HCT116 (cell line): Measurements from ENCODE around the gene TMC1. TPM values are rescaled to one million over a fixed set of nuclear protein-coding genes. Genes with fewer than 3 reads are reported as not detected.

Experiments used
- ATAC-seq: fragments of 200-7000 bp; cut with Tn5 transposase; 2 replicates; pipeline ENCODE4 v1.9.1; 2020; ENCODE audit warnings: mild to moderate bottlenecking, moderate library complexity
- BruUV-seq: library from RNA; stranded (reverse); fragments of 400-500 nt; replicated peaks from 2 replicates; lab custom pipeline; 2021; lab: Mats Ljungman, UMichigan
- CTCF ChIA-PET: fragments of 300-600 bp; sonication (Branson Sonifier 250); formaldehyde crosslinking; loops from one replicate; lab custom pipeline; 2021; ENCODE audit warnings: antibody characterized with exemption; lab: Charles Lee
- POLR2A ChIA-PET: fragments of 300-600, 350-600 bp; sonication (Branson Sonifier 250); formaldehyde crosslinking; loops from one replicate; lab custom pipeline; 2021; ENCODE audit warnings: antibody characterized with exemption; lab: Charles Lee
- RAD21 ChIA-PET, 2 experiments: fragments of 300-600 bp; sonication (Branson Sonifier 250); formaldehyde crosslinking; loops; one replicate each; lab custom pipeline; 2023; ENCODE audit warnings: low total read pairs in 2 of 2; ENCODE audit not compliant: uncharacterized antibody in 2 of 2, unreplicated experiment in 2 of 2, low non-redundant PET in 1 of 2; lab: Charles Lee
- DNase-seq: peaks from one replicate; pipeline ENCODE4 v3.0.0-alpha.2; 2010; ENCODE audit warnings: low read depth, low spot score
- H2AFZ ChIP-seq: fragments of 200-600 bp; shearing (Covaris generic), sonication (generic); 2 replicates; pipeline ENCODE4 v1.6.1; 2017; ENCODE audit warnings: low read depth, mixed run types, mixed read lengths, antibody characterized with exemption, low read length; ENCODE audit not compliant: poor library complexity, severe bottlenecking
- H3K27ac ChIP-seq: 2 replicates; pipeline ENCODE4 v1.5.1; 2012; ENCODE audit warnings: low read depth, low read length
- H3K27me3 ChIP-seq: fragments of 200-600 bp; sonication (generic); 2 replicates; pipeline ENCODE4 v1.6.1; 2016; ENCODE audit warnings: mixed run types, low read length, mixed read lengths; ENCODE audit not compliant: insufficient read depth
- H3K36me3 ChIP-seq, 2 experiments: fragments of 200-500 bp in 1 of 2; fragments of 200-600 bp in 1 of 2; sonication (Bioruptor generic) in 1 of 2; sonication (generic) in 1 of 2; 2 replicates each; pipeline versions ENCODE4 v1.5.1 to v1.6.1; 2014 to 2016; ENCODE audit warnings: low read length in 2 of 2, inconsistent platforms in 1 of 2, mixed read lengths in 1 of 2, mixed run types in 1 of 2; ENCODE audit not compliant: insufficient read depth in 2 of 2, control insufficient read depth in 1 of 2
- H3K4me1 ChIP-seq, 2 experiments: fragments of 200-600 bp in 1 of 2; sonication (generic) in 1 of 2; 2 replicates each; pipeline versions ENCODE4 v1.5.1 to v1.6.1; 2012 to 2017; ENCODE audit warnings: low read length in 2 of 2, inconsistent platforms in 1 of 2, mild to moderate bottlenecking in 1 of 2, mixed read lengths in 1 of 2, mixed run types in 1 of 2, moderate library complexity in 1 of 2; ENCODE audit not compliant: insufficient read depth in 2 of 2, control insufficient read depth in 1 of 2
- H3K4me2 ChIP-seq: fragments of 200-600 bp; sonication (generic); 2 replicates; pipeline ENCODE4 v1.6.1; 2017; ENCODE audit warnings: mixed run types, low read length, mixed read lengths
- H3K4me3 ChIP-seq, 2 experiments: fragments of 200-600 bp in 1 of 2; sonication (generic) in 1 of 2; replicated peaks in 1 of 2; 2 replicates each; pipeline ENCODE4 v1.5.1; 2011 to 2016; ENCODE audit warnings: low read length in 2 of 2, control low read depth in 1 of 2, low read depth in 1 of 2, mild to moderate bottlenecking in 1 of 2, mixed read lengths in 1 of 2, mixed run types in 1 of 2
- H3K79me2 ChIP-seq: fragments of 200-600 bp; sonication (generic); 2 replicates; pipeline ENCODE4 v1.6.1; 2017; ENCODE audit warnings: mild to moderate bottlenecking, mixed run types, low read length, moderate library complexity, mixed read lengths; ENCODE audit not compliant: insufficient read depth
- H3K9ac ChIP-seq: fragments of 200-600 bp; sonication (generic); 2 replicates; pipeline ENCODE4 v1.6.1; 2016; ENCODE audit warnings: low read length, mixed read lengths
- H3K9me2 ChIP-seq: fragments of 200-600 bp; sonication (generic), shearing (Covaris generic); 2 replicates; pipeline ENCODE4 v1.6.1; 2017; ENCODE audit warnings: mixed run types, mild to moderate bottlenecking, moderate library complexity; ENCODE audit not compliant: insufficient read depth
- H3K9me3 ChIP-seq, 2 experiments: fragments of 200-500 bp in 1 of 2; fragments of 200-600 bp in 1 of 2; sonication (Bioruptor generic) in 1 of 2; sonication (generic) in 1 of 2; 2 replicates each; pipeline ENCODE4 v1.6.1; 2014 to 2017; ENCODE audit warnings: low read length in 2 of 2, mixed read lengths in 2 of 2, inconsistent platforms in 1 of 2, low read depth in 1 of 2, mild to moderate bottlenecking in 1 of 2, mixed run types in 1 of 2, moderate library complexity in 1 of 2; ENCODE audit not compliant: control insufficient read depth in 1 of 2, insufficient read depth in 1 of 2
- H4K20me1 ChIP-seq: fragments of 200-600 bp; sonication (generic), shearing (Covaris generic); 2 replicates; pipeline ENCODE4 v1.6.1; 2017; ENCODE audit warnings: mixed run types, mild to moderate bottlenecking, moderate library complexity; ENCODE audit not compliant: insufficient read depth
- CEBPB ChIP-seq: IDR thresholded peaks from 2 replicates; pipeline ENCODE4 v1.6.1; 2012; ENCODE audit warnings: low read depth
- ELF1 ChIP-seq: IDR thresholded peaks from 2 replicates; pipeline ENCODE4 v1.6.1; 2012; ENCODE audit warnings: low read depth, borderline replicate concordance
- EZH2 ChIP-seq: fragments of 200-600 bp; sonication (generic); IDR thresholded peaks from 2 replicates; pipeline ENCODE4 v1.6.1; 2017; ENCODE audit warnings: antibody characterized with exemption, mixed run types
- JUND ChIP-seq: IDR thresholded peaks from 2 replicates; pipeline ENCODE4 v1.6.1; 2012
- POLR2A ChIP-seq: IDR thresholded peaks from 2 replicates; pipeline ENCODE4 v1.7.0; 2011; ENCODE audit warnings: borderline replicate concordance; ENCODE audit not compliant: insufficient read depth, insufficient read length; ENCODE audit errors: extremely low read depth
- SIN3A ChIP-seq: IDR thresholded peaks from 2 replicates; pipeline ENCODE4 v1.6.1; 2012; ENCODE audit warnings: low read depth
- SP1 ChIP-seq: IDR thresholded peaks from 2 replicates; pipeline ENCODE4 v1.6.1; 2012; ENCODE audit warnings: low read depth
- SRF ChIP-seq: IDR thresholded peaks from 2 replicates; pipeline ENCODE4 v1.6.1; 2012; ENCODE audit warnings: low read depth
- TCF7L2 ChIP-seq: IDR thresholded peaks from 2 replicates; pipeline ENCODE4 v1.7.0; 2011; ENCODE audit warnings: borderline replicate concordance, inconsistent platforms; ENCODE audit not compliant: insufficient read depth, insufficient read length; ENCODE audit errors: extremely low read depth
- ZFX ChIP-seq: fragments of 450-650 bp; IDR thresholded peaks from 2 replicates; pipeline ENCODE4 v1.6.1; 2017
- ZNF274 ChIP-seq: fragments of 200-500 bp; sonication (Bioruptor generic); IDR thresholded peaks from 2 replicates; pipeline ENCODE4 v1.6.1; 2014; ENCODE audit warnings: mild to moderate bottlenecking, low read depth, low read length, inconsistent platforms
- intact Hi-C: fragments of 100-400 bp; cut with micrococcal nuclease; formaldehyde crosslinking; loops from 2 replicates; pipeline ENCODE4 v1.10.0; 2022
- total RNA-seq: library from RNA; stranded (reverse); gene quantifications from one replicate; pipeline ENCODE4 v1.2.1, GENCODE V29; 2021; ENCODE audit not compliant: unreplicated experiment
- TF ChIP-seq, protein P1 (sequence below): IDR thresholded peaks from 2 replicates; pipeline ENCODE4 v1.6.1; 2012
- TF ChIP-seq, protein P2 (sequence below), 3 experiments: fragments of 200-600 bp in 1 of 3; sonication (generic) in 1 of 3; IDR thresholded peaks in 2 of 3; conservative IDR thresholded peaks in 1 of 3; 2 replicates each; pipeline ENCODE4 v1.5.1; 2012 to 2017; ENCODE audit warnings: low read depth in 2 of 3, low read length in 2 of 3, antibody characterized with exemption in 1 of 3, borderline replicate concordance in 1 of 3, control low read depth in 1 of 3, mild to moderate bottlenecking in 1 of 3, mixed read lengths in 1 of 3, mixed run types in 1 of 3, moderate library complexity in 1 of 3; ENCODE audit not compliant: insufficient read depth in 1 of 3

TMC1 gene
- total RNA-seq, 1 experiment from 2014 or later, result 0.57 TPM

DNA sequence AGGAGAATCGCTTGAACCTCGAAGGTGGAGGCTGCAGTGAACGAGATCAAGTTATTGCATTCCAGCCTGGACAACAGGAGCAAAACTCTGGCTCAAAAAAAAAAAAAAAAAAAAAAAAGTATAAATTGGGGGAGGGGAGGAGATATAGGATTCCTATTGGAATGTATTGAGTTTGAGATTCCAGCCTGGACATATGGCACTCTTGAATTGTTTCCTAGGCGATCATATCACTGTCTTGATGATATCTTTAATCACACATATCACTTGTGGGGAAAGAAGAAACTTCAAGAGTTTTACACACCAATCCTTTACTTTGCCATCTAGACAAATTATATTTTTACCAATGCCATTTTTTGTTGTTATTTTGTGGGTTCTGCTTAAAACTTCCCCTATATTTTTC is 42.4 kb downstream of the TMC1 start:
- ChIA-PET CTCF (no interaction called here), POLR2A (interaction anchor here (1.6 kb wide), 1 partner anchor 14 kb away, joined by 3 read pairs; no protein-coding TSS in a partner anchor), RAD21 (no interaction called here)
- TF ChIP-seq JUND (no peak), EZH2 (no peak), SIN3A (no peak), ZNF274 (no peak), SRF (no peak), SP1 (no peak), ELF1 (no peak), TCF7L2 (no peak), CEBPB (no peak), POLR2A (no peak), ZFX (no peak)
- TF ChIP-seq, protein P1, sequence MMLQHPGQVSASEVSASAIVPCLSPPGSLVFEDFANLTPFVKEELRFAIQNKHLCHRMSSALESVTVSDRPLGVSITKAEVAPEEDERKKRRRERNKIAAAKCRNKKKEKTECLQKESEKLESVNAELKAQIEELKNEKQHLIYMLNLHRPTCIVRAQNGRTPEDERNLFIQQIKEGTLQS, result no peak
- TF ChIP-seq, protein P2, sequence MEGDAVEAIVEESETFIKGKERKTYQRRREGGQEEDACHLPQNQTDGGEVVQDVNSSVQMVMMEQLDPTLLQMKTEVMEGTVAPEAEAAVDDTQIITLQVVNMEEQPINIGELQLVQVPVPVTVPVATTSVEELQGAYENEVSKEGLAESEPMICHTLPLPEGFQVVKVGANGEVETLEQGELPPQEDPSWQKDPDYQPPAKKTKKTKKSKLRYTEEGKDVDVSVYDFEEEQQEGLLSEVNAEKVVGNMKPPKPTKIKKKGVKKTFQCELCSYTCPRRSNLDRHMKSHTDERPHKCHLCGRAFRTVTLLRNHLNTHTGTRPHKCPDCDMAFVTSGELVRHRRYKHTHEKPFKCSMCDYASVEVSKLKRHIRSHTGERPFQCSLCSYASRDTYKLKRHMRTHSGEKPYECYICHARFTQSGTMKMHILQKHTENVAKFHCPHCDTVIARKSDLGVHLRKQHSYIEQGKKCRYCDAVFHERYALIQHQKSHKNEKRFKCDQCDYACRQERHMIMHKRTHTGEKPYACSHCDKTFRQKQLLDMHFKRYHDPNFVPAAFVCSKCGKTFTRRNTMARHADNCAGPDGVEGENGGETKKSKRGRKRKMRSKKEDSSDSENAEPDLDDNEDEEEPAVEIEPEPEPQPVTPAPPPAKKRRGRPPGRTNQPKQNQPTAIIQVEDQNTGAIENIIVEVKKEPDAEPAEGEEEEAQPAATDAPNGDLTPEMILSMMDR (IDR thresholded peaks at IDR 0.05 in 2 of 3, conservative IDR thresholded peaks at IDR 0.05 in 1 of 3; ENCODE audit: borderline replicate concordance in 1 of 3, insufficient read depth in 1 of 3, low read depth in 2 of 3, low read length in 2 of 3), result no peak
- H3K4me1 ChIP-seq, result no peaks in the 10 kb centered on the region
- H3K9me3 ChIP-seq, result no peaks in the 10 kb centered on the region
- no peaks in the 10 kb centered on the region for H3K9me2 ChIP-seq
- DNase-seq (no peak), ATAC-seq (no peak)
- no TSS peak for BruUV-seq
- H4K20me1 ChIP-seq, result no peaks in the 10 kb centered on the region
- H3K27me3 ChIP-seq, result no peaks in the 10 kb centered on the region
- no peaks in the 10 kb centered on the region for H3K79me2 ChIP-seq
- H3K9ac ChIP-seq, result no peak overlapping the region
- H3K27ac ChIP-seq, result no peak overlapping the region
- H3K4me3 ChIP-seq, result no peak overlapping the region
- no peaks in the 10 kb centered on the region for H3K36me3 ChIP-seq
- no peak overlapping the region for H2AFZ ChIP-seq
- intact Hi-C loops, result no loop called here
- no peak overlapping the region for H3K4me2 ChIP-seq
